GM12872 (cell line): ENCODE data around the gene PTPRQ.

ENCODE experiments used
- TF ChIP-seq, protein P1 (sequence below): IDR thresholded peaks from 3 replicates; pipeline ENCODE4 v1.5.1; 2011; ENCODE audit warnings: low read depth, mild to moderate bottlenecking, low read length, moderate library complexity; ENCODE audit not compliant: insufficient read depth

Gene PTPRQ

DNA sequence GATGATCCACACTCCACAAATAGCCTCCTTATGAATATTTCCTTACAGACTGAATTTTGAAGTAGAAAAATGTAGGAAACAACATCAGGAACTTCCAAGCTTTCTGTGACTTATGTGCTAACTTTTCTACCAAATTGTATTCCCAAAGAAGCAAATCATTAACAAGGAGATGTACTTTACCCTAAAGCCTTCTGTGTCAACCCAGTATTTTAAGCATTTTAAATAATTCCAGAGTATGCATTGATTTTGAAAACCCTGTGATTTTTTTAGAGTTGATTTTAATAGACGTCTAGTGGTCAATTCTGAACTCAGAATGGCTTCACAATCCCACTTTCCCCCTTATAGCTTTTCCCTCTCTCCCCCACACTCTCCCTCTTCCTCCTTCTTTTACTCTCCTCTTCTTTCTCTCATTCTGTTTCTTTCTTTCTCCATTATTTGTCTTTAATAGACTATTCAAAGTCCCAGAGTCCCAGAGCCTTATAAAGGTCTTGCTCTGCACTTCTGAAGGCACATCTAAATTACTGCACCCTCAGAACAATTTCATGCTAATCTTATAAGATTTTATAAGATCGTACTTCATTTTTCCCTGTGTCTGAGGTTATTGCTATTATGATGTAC is 253.3 kb downstream of the PTPRQ start:
- TF ChIP-seq, protein P1, sequence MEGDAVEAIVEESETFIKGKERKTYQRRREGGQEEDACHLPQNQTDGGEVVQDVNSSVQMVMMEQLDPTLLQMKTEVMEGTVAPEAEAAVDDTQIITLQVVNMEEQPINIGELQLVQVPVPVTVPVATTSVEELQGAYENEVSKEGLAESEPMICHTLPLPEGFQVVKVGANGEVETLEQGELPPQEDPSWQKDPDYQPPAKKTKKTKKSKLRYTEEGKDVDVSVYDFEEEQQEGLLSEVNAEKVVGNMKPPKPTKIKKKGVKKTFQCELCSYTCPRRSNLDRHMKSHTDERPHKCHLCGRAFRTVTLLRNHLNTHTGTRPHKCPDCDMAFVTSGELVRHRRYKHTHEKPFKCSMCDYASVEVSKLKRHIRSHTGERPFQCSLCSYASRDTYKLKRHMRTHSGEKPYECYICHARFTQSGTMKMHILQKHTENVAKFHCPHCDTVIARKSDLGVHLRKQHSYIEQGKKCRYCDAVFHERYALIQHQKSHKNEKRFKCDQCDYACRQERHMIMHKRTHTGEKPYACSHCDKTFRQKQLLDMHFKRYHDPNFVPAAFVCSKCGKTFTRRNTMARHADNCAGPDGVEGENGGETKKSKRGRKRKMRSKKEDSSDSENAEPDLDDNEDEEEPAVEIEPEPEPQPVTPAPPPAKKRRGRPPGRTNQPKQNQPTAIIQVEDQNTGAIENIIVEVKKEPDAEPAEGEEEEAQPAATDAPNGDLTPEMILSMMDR, result no peak

- TF ChIP-seq, protein P1, result no peak
These were observed 254.2 kb downstream of the PTPRQ start for GRCh38 chr12:80698256-80698655.

DNA sequence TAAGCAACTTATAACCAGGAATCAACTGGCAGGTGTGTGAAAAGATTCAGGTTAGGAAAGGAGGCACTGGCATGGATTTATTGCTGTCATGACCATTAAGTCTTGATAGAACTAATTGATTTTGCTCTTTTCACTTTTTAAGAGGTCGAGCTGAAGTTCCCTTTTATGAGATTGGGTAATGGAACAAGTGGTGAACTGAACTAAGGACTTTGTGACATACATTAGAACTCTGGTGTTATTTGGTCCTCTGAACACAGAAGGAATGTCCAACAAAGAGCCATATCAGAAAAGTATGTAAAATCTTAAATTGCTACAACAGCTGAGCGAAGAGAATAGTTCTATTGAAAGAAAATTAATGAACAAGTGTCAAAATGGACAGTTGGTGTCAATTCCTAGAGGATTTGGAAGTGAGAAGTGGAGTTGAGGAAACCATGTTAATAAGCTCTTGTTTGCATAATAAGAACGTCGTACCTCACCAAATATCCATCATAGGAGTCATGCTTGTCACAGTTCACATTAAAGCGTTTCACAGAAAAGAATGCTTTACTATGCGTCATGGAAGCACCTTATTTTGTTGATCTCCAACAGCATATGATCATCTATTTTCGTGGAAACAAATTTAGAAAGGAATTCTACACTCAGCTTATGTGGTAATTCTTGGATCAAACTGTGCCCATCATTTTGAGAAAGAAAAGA is 255.0 kb downstream of the PTPRQ start:
- TF ChIP-seq, protein P1, result no peak

- TF ChIP-seq, protein P1, result no peak
These were observed 256.3 kb downstream of the PTPRQ start for GRCh38 chr12:80700327-80700726.

- TF ChIP-seq, protein P1, result no peak
These were observed 257.4 kb downstream of the PTPRQ start for GRCh38 chr12:80701388-80701787.

DNA sequence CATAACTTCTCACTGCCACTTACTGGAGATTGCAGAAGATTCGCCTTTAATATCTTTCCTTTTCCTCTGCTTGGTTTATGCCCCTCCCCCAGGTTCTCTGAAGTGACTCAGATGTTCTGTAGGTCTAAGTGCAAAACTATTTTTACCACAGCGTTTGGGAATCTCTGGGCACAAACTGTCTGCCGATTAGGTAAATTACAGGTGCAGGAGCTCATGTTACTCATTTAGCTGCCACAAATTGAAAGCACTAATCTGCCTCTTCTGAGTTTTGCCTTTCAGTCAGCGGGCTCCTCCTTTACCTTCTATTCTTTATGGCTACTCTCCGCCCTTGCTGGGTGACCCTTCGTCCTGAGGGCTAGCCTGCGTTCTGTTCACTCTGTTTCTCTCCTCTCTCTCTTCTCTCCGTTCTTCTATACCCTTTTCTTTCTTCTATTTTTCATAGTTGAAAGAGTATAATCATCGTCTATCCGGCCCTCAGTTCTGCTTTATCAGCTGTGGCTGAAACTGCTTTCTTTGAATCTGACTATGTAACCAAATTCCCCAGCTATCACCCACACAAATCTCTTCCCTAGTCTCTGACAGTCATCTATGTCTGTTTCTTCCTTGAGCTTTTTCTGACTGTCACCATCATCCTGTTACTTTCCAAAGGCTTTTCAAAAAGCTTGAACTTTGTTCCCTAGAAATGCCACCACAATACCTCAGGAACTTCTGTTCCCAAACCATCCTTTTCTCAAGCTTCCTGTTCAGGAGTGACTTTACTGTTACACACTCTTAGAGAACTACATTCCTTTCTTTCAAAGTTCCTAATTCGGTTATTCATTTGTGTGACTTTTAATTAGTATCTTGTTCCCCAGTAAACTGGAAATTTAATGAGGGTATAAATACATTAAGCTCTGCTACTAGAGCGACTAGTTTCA is 259.1 kb downstream of the PTPRQ start:
- TF ChIP-seq, protein P1, result no peak

DNA sequence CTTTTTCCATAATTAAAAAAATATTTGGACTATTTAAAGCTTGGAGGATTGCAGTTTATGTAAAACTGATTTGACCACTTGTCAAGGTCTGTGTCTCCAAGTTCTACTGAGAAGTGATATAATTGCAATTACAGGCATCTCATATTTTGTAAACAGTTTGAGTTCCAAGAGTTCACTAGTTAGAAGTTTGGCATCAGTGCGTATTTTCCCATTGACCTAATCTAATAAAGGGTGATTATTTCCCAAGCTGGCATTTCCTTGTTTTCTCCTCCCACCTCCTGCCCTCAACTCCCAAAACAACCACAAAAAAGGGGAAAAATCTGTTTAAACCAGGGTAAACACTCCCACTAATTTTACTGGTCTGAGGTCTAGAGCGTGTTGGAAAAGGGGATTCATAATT is 260.4 kb downstream of the PTPRQ start:
- TF ChIP-seq, protein P1, result no peak
